ENCODE measurements around the gene CACNA1G.

GRCh38 chr17:50554201-50554600, 6.3 kb upstream of the CACNA1G start:
- TF ChIP-seq EZH2 (IDR thresholded peaks at IDR 0.05; ENCODE audit: insufficient read depth, poor library complexity, severe bottlenecking) (no peak), EZH2phosphoT487 (IDR thresholded peaks at IDR 0.05; ENCODE audit: insufficient read depth, low read depth) (no peak)
